Immature natural killer cell (primary cell): ENCODE results near the gene NPPB. TPM values are rescaled to one million over a fixed set of nuclear protein-coding genes. Genes with fewer than 3 reads are reported as not detected.
A peak's percentile ranks its signal among the peaks of the same experiment; 100 is the strongest.

Experiments used
- DNase-seq, 3 donors: peaks; one replicate each; pipeline ENCODE4 v3.0.0; 2022; ENCODE audit warnings: mixed read lengths in 1 of 3
- H3K27ac Mint-ChIP-seq, 6 donors: one replicate each; pipeline ENCODE4 v1.8.0; 2020; ENCODE audit warnings: mixed read lengths in 6 of 6, mild to moderate bottlenecking in 5 of 6, inconsistent platforms in 4 of 6, moderate library complexity in 3 of 6
- H3K27me3 Mint-ChIP-seq, 3 donors: one replicate each; pipeline ENCODE4 v1.8.0; 2020 to 2021; ENCODE audit warnings: low read depth in 3 of 3, mild to moderate bottlenecking in 3 of 3, mixed read lengths in 3 of 3, moderate library complexity in 3 of 3, inconsistent platforms in 1 of 3
- H3K36me3 Mint-ChIP-seq, 3 donors: one replicate each; pipeline ENCODE4 v1.8.0; 2020; ENCODE audit warnings: mixed read lengths in 3 of 3, inconsistent platforms in 2 of 3, mild to moderate bottlenecking in 2 of 3
- H3K4me1 Mint-ChIP-seq, 2 donors: one replicate each; pipeline ENCODE4 v1.8.0; 2020; ENCODE audit warnings: inconsistent platforms in 2 of 2, mild to moderate bottlenecking in 2 of 2, mixed read lengths in 2 of 2, moderate library complexity in 1 of 2
- H3K4me3 Mint-ChIP-seq, 5 donors: one replicate each; pipeline ENCODE4 v1.8.0; 2020; ENCODE audit warnings: mild to moderate bottlenecking in 5 of 5, mixed read lengths in 5 of 5, inconsistent platforms in 3 of 5, moderate library complexity in 3 of 5
- H3K9me3 Mint-ChIP-seq, 6 donors: one replicate each; pipeline ENCODE4 v1.8.0; 2020; ENCODE audit warnings: mild to moderate bottlenecking in 6 of 6, mixed read lengths in 6 of 6, inconsistent platforms in 4 of 6, moderate library complexity in 3 of 6
- polyA plus RNA-seq, 3 donors: library from polyadenylated mRNA; unstranded; fragments of 300-500 nt; fragmentation: Illumina TruSeq; gene quantifications; one replicate each; pipeline ENCODE4 v1.2.3, GENCODE V29; 2021

NPPB gene
- polyA plus RNA-seq, 3 donors from 2014 or later: not detected

DNA sequence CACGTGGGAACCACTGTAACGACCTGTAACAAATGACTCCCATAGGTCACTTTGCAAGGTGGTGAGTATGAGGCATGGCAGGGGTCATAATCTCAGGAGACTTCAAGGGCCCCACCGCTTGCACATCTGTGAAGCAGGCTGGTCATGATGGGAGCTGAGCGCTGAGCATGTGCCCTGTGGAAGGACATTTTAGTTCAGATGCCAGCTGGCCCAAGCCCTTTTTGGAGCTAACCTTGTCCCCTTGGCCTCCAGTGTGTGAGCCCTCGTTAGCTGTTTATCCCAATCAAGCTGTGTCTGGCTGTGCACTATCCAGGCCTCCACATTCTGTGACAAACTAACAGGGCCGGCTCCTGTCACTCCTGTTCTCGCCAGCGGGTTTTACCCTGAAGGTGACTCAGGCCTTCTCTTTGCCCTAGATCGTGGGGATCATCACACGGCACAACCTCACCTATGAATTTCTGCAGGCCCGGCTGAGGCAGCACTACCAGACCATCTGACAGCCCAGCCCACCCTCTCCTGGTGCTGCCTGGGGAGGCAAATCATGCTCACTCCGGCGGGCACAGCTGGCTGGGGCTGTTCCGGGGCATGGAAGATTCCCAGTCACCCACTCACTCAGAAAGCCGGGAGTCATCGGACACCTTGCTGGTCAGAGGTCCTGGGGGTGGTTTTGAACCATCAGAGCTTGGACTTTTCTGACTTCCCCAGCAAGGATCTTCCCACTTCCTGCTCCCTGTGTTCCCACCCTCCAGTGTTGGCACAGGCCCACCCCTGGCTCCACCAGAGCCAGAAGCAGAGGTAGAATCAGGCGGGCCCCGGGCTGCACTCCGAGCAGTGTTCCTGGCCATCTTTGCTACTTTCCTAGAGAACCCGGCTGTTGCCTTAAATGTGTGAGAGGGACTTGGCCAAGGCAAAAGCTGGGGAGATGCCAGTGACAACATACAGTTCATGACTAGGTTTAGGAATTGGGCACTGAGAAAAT, 18.7 kb downstream of the NPPB start:
- DNase-seq: no peak
- H3K9me3 Mint-ChIP-seq: peaks cover 0 to 1% (median 0%) of the 10 kb centered on the region in 6 donors
- no peak overlapping the region for H3K27ac Mint-ChIP-seq
- peaks cover 10 to 39% (median 24%) of the 10 kb centered on the region in 3 donors for H3K36me3 Mint-ChIP-seq
- no peaks in the 10 kb centered on the region for H3K27me3 Mint-ChIP-seq
- H3K4me1 Mint-ChIP-seq: peaks cover 5 to 7% of the 10 kb centered on the region in 2 donors
- H3K4me3 Mint-ChIP-seq: no peak overlapping the region

DNA sequence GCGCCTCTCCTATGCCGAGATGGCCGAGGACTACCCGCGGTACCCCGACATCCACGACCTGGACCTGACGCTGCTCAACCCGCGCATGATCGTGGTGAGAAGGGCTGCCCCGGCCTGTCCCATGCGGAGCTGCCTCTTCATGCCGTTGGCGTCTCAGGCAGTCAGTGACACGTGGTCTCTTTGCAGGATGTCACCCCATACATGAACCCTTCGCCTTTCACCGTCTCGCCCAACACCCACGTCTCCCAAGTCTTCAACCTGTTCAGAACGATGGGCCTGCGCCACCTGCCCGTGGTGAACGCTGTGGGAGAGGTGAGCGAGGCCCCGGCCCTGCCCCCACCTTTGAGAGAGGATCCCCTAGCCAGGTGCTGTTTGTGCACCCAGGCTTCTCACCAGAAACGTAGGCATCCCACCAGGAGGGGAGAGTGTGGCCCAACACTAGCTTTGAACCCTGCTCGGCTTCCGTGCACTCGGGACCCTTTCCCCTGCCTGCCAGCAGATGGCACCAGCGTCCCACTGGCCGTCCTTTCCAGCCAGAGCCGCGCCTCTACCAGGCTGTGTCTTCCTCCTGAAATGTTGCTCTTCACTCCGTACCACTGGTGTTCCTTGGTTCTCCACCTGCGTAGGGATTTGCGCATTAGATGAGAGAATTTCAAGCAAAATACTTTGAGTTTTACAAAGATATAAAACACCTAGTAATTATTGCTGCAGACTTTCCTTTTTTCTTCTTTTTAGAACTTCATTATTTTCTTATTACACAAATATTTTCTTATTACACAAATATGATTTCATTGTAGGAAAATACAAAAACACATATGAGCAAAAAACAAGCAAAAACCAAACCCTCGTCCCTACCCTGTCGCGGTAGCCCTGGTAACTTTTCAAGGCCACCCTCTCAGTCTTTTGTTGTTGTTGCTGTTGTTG, 20.1 kb downstream of the NPPB start:
- Mint-ChIP-seq H3K9me3 (peaks cover 0 to 1% (median 0%) of the 10 kb centered on the region in 6 donors), H3K4me3 (no peak overlapping the region), H3K4me1 (peaks cover 5% of the 10 kb centered on the region in 2 donors), H3K36me3 (peaks cover 10 to 42% (median 23%) of the 10 kb centered on the region in 3 donors), H3K27me3 (no peaks in the 10 kb centered on the region), H3K27ac (no peak overlapping the region)
- DNase-seq: peak; percentile 54 to 70 (median 63)

DNA sequence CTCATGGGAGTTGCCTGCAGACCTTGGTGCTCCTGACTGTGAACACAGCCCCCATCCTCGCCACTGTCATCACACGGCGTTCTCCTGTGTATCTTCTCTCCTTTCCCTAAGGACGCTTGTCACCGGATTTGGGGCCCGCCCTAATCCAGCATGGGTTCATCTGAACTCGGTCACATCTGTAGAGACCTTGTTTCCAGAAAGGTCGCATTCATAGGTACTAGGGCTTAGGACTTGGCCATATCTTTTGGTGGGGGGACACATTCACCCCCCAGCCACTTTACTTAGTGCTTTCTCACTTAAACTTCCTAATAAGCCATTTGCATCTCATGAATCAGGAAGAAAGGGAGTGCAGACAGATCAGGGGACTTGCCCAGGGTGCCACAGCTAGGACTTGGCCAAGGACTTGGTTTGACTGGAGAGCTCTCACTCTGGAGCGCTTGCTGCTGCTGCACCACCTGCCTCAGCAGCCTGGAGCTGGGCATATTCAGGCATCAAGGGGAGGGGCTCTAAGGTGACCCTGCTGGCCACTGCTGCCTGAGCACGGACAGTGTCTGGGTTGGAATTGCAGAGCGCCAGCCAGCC, 20.9 kb downstream of the NPPB start:
- Mint-ChIP-seq H3K27me3 (no peaks in the 10 kb centered on the region), H3K36me3 (peaks cover 10 to 42% (median 26%) of the 10 kb centered on the region in 3 donors), H3K4me3 (no peak overlapping the region), H3K27ac (no peak overlapping the region), H3K4me1 (peaks cover 5% of the 10 kb centered on the region in 2 donors), H3K9me3 (peaks cover 0 to 1% (median 0%) of the 10 kb centered on the region in 6 donors)
- no peak for DNase-seq

DNA sequence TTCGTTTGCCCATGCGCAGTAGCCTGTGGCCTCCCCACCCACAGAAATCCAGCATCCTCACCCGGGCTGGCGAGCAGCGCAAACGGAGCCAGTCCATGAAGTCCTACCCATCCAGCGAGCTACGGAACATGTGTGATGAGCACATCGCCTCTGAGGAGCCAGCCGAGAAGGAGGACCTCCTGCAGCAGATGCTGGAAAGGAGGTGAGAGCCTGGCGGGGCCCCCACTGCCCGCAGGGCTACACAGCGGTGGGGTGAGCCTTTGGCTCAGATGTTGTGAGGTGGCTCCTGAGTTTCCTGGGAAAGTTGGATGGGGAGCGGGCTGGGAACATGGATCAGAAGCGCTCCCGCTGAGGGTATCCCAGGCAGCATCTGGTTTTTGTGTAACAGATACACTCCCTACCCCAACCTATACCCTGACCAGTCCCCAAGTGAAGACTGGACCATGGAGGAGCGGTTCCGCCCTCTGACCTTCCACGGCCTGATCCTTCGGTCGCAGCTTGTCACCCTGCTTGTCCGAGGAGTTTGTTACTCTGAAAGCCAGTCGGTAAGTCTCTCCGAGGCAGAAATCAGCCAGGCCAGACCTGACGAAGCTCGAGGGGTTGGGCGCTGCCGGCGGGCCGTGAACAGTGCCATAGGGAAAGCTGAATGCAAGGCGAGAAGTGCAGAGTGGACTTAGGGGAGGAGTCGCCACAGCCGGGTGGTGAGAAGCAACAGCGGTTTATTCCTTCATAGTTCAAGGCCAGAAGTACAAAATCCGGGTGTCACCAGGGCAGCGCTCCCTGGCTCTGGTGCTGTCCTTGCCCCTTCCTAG, 21.6 kb downstream of the NPPB start:
- Mint-ChIP-seq H3K27me3 (no peaks in the 10 kb centered on the region), H3K27ac (no peak overlapping the region), H3K4me1 (peaks cover 2 to 5% of the 10 kb centered on the region in 2 donors), H3K9me3 (peaks cover 0 to 1% (median 0%) of the 10 kb centered on the region in 6 donors), H3K36me3 (peaks cover 10 to 35% (median 26%) of the 10 kb centered on the region in 3 donors), H3K4me3 (no peak overlapping the region)
- no peak for DNase-seq

DNA sequence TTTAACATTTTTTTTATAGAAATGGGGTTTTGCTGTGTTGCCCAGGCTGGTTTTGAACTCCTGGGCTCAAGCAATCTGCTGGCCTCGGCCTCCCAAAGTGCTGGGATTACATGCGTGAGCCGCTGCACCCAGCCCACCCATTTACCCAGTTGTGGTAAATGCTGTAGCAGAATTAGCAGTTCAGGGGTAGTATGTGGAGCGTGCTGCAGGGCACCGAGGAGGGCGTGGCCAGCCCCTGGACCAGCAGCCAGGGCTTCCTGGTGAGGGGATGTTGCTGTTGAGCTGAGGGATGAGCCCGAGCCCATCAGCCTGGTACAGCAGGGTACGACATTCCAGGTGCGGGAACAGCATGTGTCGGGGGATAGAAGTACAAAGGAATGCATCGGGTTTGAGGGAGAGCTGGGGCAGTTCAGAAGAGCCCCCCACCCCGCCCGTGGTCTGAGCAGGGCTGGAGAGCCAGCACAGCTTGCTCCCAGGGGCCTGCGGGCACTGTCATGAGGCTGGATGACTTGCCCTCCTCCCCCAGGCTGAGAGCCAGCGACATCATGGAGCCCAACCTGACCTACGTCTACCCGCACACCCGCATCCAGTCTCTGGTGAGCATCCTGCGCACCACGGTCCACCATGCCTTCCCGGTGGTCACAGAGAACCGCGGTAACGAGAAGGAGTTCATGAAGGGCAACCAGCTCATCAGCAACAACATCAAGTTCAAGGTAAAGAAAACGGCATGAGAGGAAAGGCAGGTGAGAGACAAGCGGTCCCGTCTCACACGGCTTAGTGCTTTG, 23.1 kb downstream of the NPPB start:
- Mint-ChIP-seq H3K27me3 (peaks cover 0 to 1% (median 0%) of the 10 kb centered on the region in 3 donors), H3K9me3 (peaks cover 0 to 1% (median 0%) of the 10 kb centered on the region in 6 donors), H3K36me3 (peaks cover 5 to 32% (median 21%) of the 10 kb centered on the region in 3 donors), H3K27ac (no peak overlapping the region), H3K4me1 (peaks cover 0 to 5% of the 10 kb centered on the region in 2 donors), H3K4me3 (no peak overlapping the region)
- DNase-seq: no peak

DNA sequence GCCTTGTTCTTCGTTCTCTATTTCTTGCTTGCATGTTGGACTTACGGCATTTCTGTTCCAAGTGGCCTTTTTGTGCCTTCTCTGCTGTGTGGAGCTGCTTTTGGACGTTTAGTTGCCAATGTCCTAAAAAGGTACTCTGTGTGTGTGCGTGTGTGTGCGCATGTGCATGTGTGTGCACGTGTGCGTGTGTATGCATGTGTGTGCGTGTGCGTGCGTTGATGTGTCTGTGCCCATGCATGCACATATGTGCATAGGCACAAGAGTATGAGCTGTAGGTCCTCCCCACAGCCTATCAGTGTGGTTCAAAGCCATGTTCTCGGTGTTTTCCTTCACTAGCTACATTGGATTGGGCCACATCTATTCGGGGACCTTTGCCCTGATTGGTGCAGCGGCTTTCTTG, 24.8 kb downstream of the NPPB start:
- no peak for DNase-seq
- H3K27ac Mint-ChIP-seq: no peak overlapping the region
- H3K36me3 Mint-ChIP-seq: peaks cover 3 to 34% (median 19%) of the 10 kb centered on the region in 3 donors
- H3K9me3 Mint-ChIP-seq: peaks cover 0 to 1% (median 0%) of the 10 kb centered on the region in 6 donors
- peaks cover 0 to 5% of the 10 kb centered on the region in 2 donors for H3K4me1 Mint-ChIP-seq
- H3K4me3 Mint-ChIP-seq: no peak overlapping the region
- H3K27me3 Mint-ChIP-seq: peaks cover 0 to 1% (median 0%) of the 10 kb centered on the region in 3 donors

DNA sequence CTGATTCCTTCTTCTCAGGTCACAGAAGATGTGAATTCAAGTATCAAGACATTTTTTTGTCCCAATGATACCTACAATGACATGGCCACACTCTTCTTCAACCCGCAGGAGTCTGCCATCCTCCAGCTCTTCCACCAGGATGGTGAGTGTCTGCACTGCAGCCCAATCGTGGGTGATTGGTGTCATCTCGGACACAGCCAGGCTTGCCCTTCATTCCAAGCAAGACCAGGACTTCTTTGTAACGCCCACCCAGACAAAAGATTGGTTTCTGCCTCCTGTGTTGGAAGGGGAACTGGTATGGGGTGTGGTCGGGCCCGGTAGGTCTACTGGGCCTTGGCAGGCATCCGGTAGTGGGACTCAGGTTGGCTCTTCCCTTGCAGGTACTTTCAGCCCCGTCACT, 25.2 kb downstream of the NPPB start:
- H3K9me3 Mint-ChIP-seq: no peaks in the 10 kb centered on the region
- H3K36me3 Mint-ChIP-seq: peaks cover 6 to 34% (median 16%) of the 10 kb centered on the region in 3 donors
- H3K4me1 Mint-ChIP-seq: peaks cover 0 to under 1% of the 10 kb centered on the region in 2 donors
- H3K27ac Mint-ChIP-seq: no peak overlapping the region
- no peak for DNase-seq
- no peak overlapping the region for H3K4me3 Mint-ChIP-seq
- peaks cover 0 to 1% (median 0%) of the 10 kb centered on the region in 3 donors for H3K27me3 Mint-ChIP-seq

DNA sequence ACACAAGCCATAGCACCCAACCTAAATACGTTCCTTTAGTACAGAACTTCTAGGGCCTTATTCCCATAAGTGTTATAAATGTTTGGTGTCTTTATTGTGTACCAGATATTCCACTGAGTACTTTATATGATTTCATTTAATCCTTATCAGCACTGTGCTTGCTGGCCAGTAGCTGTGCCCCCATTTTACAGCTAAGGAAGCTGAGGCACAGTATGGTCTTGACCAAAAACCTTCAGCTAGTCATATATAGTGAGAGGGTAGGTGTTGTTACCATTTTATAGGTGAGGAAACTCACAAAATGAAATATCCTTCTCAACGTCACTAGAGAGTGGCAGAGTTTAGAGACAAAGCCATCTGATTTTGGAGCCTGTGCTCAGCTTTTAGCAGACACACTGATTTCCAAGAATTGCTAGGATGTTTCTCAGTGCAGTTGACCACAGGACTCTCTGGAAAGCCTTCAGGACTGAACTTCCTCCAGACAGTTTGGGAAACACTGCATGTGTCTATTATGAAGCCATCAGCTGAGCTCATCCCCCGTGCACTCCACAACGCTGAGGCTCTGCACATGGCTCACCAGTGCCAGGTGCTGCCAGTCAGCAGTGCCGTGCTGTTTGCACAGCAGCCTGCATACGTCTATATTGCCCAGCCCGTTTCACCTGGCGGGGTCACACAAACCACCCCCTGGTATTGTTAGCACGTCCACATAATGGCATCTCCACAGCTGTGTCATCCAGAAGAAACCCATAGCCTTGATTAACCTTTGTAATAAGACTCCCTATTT, 26.6 kb downstream of the NPPB start:
- Mint-ChIP-seq H3K27me3 (peaks cover 0 to 1% (median 0%) of the 10 kb centered on the region in 3 donors), H3K36me3 (peaks cover 12 to 38% (median 22%) of the 10 kb centered on the region in 3 donors), H3K9me3 (no peaks in the 10 kb centered on the region), H3K4me1 (no peaks in the 10 kb centered on the region), H3K4me3 (no peak overlapping the region), H3K27ac (peak overlapping the region in 1 of 6 donors; percentile 8)
- no peak for DNase-seq

DNA sequence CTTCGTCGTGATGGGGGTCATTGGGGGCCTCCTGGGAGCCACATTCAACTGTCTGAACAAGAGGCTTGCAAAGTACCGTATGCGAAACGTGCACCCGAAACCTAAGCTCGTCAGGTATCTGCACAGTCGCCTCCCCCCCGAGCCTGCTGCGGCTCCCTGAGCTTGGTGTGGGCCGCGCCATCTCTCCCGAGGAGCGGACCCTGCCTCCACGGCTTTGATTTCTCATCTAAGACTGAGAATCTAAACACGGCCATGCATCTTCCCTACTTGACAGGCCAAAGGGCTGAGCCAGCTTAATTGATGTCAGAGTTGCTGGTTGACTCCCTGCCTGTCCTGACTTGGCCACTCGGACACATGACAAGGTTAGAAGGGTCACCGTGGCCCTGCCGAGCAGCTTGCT, 30.2 kb downstream of the NPPB start:
- H3K27ac Mint-ChIP-seq: no peak overlapping the region
- peaks cover 13 to 35% (median 16%) of the 10 kb centered on the region in 3 donors for H3K36me3 Mint-ChIP-seq
- no peaks in the 10 kb centered on the region for H3K9me3 Mint-ChIP-seq
- no peak overlapping the region for H3K4me3 Mint-ChIP-seq
- no peaks in the 10 kb centered on the region for H3K4me1 Mint-ChIP-seq
- no peak for DNase-seq
- H3K27me3 Mint-ChIP-seq: peaks cover 0 to 1% (median 0%) of the 10 kb centered on the region in 3 donors

DNA sequence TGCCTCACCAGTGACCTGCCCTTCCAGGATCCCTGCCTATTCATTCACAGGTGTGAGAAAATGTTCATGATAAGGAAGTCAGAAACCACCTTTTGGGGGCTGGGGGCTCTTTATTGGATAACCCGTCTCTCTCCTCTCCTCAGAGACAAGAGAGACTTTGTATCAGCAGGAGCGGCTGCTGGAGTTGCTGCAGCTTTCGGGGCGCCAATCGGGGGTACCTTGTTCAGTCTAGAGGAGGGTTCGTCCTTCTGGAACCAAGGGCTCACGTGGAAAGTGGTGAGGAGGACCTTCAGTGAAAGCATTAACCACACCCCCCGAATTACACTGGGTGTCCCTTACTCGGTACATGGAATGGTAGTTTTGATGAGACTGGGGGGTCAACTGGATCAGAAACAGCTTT, 31.8 kb downstream of the NPPB start:
- no peak overlapping the region for H3K27ac Mint-ChIP-seq
- no peaks in the 10 kb centered on the region for H3K4me1 Mint-ChIP-seq
- no peak overlapping the region for H3K4me3 Mint-ChIP-seq
- H3K27me3 Mint-ChIP-seq: peaks cover 0 to 1% (median 0%) of the 10 kb centered on the region in 3 donors
- H3K36me3 Mint-ChIP-seq: peaks cover 11 to 36% (median 13%) of the 10 kb centered on the region in 3 donors
- H3K9me3 Mint-ChIP-seq: no peaks in the 10 kb centered on the region
- DNase-seq: no peak

DNA sequence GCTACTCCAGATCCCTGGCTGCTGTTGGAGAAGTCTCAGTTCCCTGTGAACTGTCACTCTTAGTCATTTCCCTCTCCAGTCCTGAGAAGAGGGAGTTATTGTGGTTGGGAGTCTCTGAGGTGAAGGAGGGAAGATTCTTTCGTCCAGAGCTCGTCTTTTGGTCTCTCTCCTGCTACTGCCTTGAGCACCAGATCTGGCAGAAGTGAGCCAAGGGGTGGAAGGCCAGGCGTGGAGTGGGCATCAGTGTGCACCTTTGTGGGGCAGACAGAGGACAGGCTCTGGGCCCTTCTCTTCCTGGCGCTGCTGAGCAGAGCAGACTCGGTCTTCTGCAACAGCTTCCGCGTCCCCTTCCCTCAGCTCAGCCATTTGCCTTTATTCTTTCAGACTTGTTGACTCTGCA, 33.6 kb downstream of the NPPB start:
- H3K36me3 Mint-ChIP-seq: peaks cover 18 to 35% (median 19%) of the 10 kb centered on the region in 3 donors
- no peaks in the 10 kb centered on the region for H3K27me3 Mint-ChIP-seq
- H3K9me3 Mint-ChIP-seq: no peaks in the 10 kb centered on the region

More for the DNA sequence above, 33.6 kb downstream of the NPPB start:
- Mint-ChIP-seq H3K27ac (no peak overlapping the region), H3K4me1 (no peaks in the 10 kb centered on the region), H3K4me3 (no peak overlapping the region)
- no peak for DNase-seq
